SK-N-SH (cell line): Measurements from ENCODE around the gene KIF25. TPM values are rescaled to one million over a fixed set of nuclear protein-coding genes. Genes with fewer than 3 reads are reported as not detected.

Experiments
- CTCF ChIA-PET: fragments of 300-600, 350-600 bp; formaldehyde crosslinking; extraction: SDS; loops from one replicate; lab custom pipeline; 2021; lab: Yijun Ruan, JAX
- POLR2A ChIA-PET: fragments of 350-600 bp; sonication (Branson Sonifier 250); formaldehyde crosslinking; extraction: SDS; loops from one replicate; lab custom pipeline; 2020; ENCODE audit warnings: antibody characterized with exemption, inconsistent platforms; lab: Yijun Ruan, JAX
- DNase-seq: peaks from one replicate; pipeline ENCODE4 v3.0.0; 2012
- H2AFZ ChIP-seq: fragments of 200-600 bp; sonication (generic); 2 replicates; pipeline ENCODE4 v1.8.1; 2016; ENCODE audit warnings: antibody characterized with exemption, mild to moderate bottlenecking, low read depth
- H3F3A ChIP-seq: fragments of 200-600 bp; sonication (generic); replicated peaks from 2 replicates; pipeline ENCODE3; 2016; ENCODE audit warnings: antibody characterized with exemption, mild to moderate bottlenecking; ENCODE audit not compliant: insufficient read depth
- H3K27ac ChIP-seq, 2 experiments: fragments of 200-500 bp in 1 of 2; fragments of 200-600 bp in 1 of 2; sonication (Bioruptor generic) in 1 of 2; sonication (generic), shearing (Covaris generic) in 1 of 2; 2 replicates each; pipeline versions ENCODE4 v1.5.1 to v1.6.1; 2014 to 2016; ENCODE audit warnings: low read depth in 2 of 2, inconsistent platforms in 1 of 2, low read length in 1 of 2, mild to moderate bottlenecking in 1 of 2, mixed read lengths in 1 of 2
- H3K27me3 ChIP-seq: fragments of 200-600 bp; sonication (generic), shearing (Covaris generic); 2 replicates; pipeline ENCODE4 v1.6.1; 2016; ENCODE audit warnings: mixed run types; ENCODE audit not compliant: insufficient read depth
- H3K36me3 ChIP-seq, 2 experiments: fragments of 200-500 bp in 1 of 2; fragments of 200-600 bp in 1 of 2; sonication (Bioruptor generic) in 1 of 2; sonication (generic) in 1 of 2; replicated peaks in 1 of 2; 2 replicates each; pipeline versions ENCODE3 to v1.5.1; 2014 to 2016; ENCODE audit warnings: low read length in 1 of 2, mild to moderate bottlenecking in 1 of 2; ENCODE audit not compliant: insufficient read depth in 2 of 2, control insufficient read depth in 1 of 2
- H3K4me1 ChIP-seq, 2 experiments: fragments of 200-500 bp in 1 of 2; fragments of 200-600 bp in 1 of 2; sonication (Bioruptor generic) in 1 of 2; sonication (generic), shearing (Covaris generic) in 1 of 2; 2 replicates each; pipeline versions ENCODE4 v1.5.1 to v1.6.1; 2014 to 2016; ENCODE audit warnings: low read depth in 1 of 2, low read length in 1 of 2, mixed run types in 1 of 2; ENCODE audit not compliant: insufficient read depth in 2 of 2, control insufficient read depth in 1 of 2
- H3K4me2 ChIP-seq: fragments of 200-600 bp; sonication (generic), shearing (Covaris generic); 2 replicates; pipeline ENCODE4 v1.6.1; 2017; ENCODE audit warnings: mixed run types
- H3K4me3 ChIP-seq, 2 experiments: fragments of 200-500 bp in 1 of 2; fragments of 200-600 bp in 1 of 2; sonication (Bioruptor generic) in 1 of 2; sonication (generic), shearing (Covaris generic) in 1 of 2; 2 replicates each; pipeline versions ENCODE4 v1.5.1 to v1.8.1; 2014 to 2016; ENCODE audit warnings: low read depth in 2 of 2, inconsistent platforms in 1 of 2, low read length in 1 of 2, mild to moderate bottlenecking in 1 of 2, mixed read lengths in 1 of 2, moderate library complexity in 1 of 2
- H3K79me2 ChIP-seq: fragments of 200-600 bp; sonication (generic); 2 replicates; pipeline ENCODE4 v1.8.1; 2017; ENCODE audit warnings: mild to moderate bottlenecking; ENCODE audit not compliant: insufficient read depth
- H3K9ac ChIP-seq: fragments of 200-600 bp; sonication (generic); 2 replicates; pipeline ENCODE4 v1.6.1; 2017; ENCODE audit warnings: mixed run types
- H3K9me2 ChIP-seq: fragments of 200-600 bp; sonication (generic); 2 replicates; pipeline ENCODE4 v1.6.1; 2017; ENCODE audit warnings: mixed run types
- H3K9me3 ChIP-seq: fragments of 200-600 bp; sonication (generic); 2 replicates; pipeline ENCODE4 v1.6.1; 2017; ENCODE audit warnings: mixed run types, mild to moderate bottlenecking, moderate library complexity
- H4K20me1 ChIP-seq: fragments of 200-600 bp; sonication (generic); 2 replicates; pipeline ENCODE4 v1.6.1; 2017; ENCODE audit warnings: mild to moderate bottlenecking, mixed run types; ENCODE audit not compliant: insufficient read depth
- ELF1 ChIP-seq: IDR thresholded peaks from 2 replicates; pipeline ENCODE4 v1.4.0; 2012
- EP300 ChIP-seq, 2 experiments: IDR thresholded peaks; 2 replicates each; pipeline versions ENCODE4 v1.4.0 to v1.6.1; 2012; ENCODE audit warnings: borderline replicate concordance in 1 of 2, low read depth in 1 of 2, low read length in 1 of 2
- EZH2phosphoT487 ChIP-seq: fragments of 200-600 bp; sonication (generic); IDR thresholded peaks from 2 replicates; pipeline ENCODE4 v1.6.1; 2017; ENCODE audit warnings: low read depth, mixed run types, mild to moderate bottlenecking, antibody characterized with exemption, moderate library complexity, borderline replicate concordance
- FOSL2 ChIP-seq: IDR thresholded peaks from 2 replicates; pipeline ENCODE4 v1.4.0; 2012; ENCODE audit warnings: low read depth, mild to moderate bottlenecking, moderate library complexity, borderline replicate concordance
- GABPA ChIP-seq: IDR thresholded peaks from 2 replicates; pipeline ENCODE4 v1.4.0; 2012; ENCODE audit warnings: low read depth, mild to moderate bottlenecking
- MEF2A ChIP-seq: IDR thresholded peaks from 2 replicates; pipeline ENCODE4 v1.4.0; 2012; ENCODE audit warnings: low read depth, borderline replicate concordance
- MXI1 ChIP-seq: IDR thresholded peaks from 2 replicates; pipeline ENCODE4 v1.6.1; 2012; ENCODE audit warnings: mild to moderate bottlenecking, low read depth, low read length, improper control_type of control experiment
- NFIC ChIP-seq: IDR thresholded peaks from 2 replicates; pipeline ENCODE4 v1.4.0; 2012; ENCODE audit warnings: borderline replicate concordance
- NRF1 ChIP-seq: IDR thresholded peaks from 2 replicates; pipeline ENCODE4 v1.6.1; 2012; ENCODE audit warnings: low read depth, mild to moderate bottlenecking, low read length
- POLR2AphosphoS5 ChIP-seq: IDR thresholded peaks from 2 replicates; pipeline ENCODE4 v1.6.1; 2012; ENCODE audit warnings: low read depth, low read length
- RCOR1 ChIP-seq: fragments of 150-350 bp; IDR thresholded peaks from 2 replicates; pipeline ENCODE4 v1.6.1; 2017; ENCODE audit warnings: antibody characterized with exemption, low read length
- RXRA ChIP-seq: IDR thresholded peaks from 2 replicates; pipeline ENCODE4 v1.4.0; 2012; ENCODE audit warnings: low read depth, mild to moderate bottlenecking, borderline replicate concordance
- SIN3A ChIP-seq: IDR thresholded peaks from 2 replicates; pipeline ENCODE4 v1.6.1; 2012; ENCODE audit warnings: low read depth, mild to moderate bottlenecking, low read length, moderate library complexity, borderline replicate concordance
- SMC3 ChIP-seq: IDR thresholded peaks from 2 replicates; pipeline ENCODE4 v1.6.1; 2012; ENCODE audit warnings: low read depth, low read length, improper control_type of control experiment
- TAF1 ChIP-seq: IDR thresholded peaks from 2 replicates; pipeline ENCODE4 v1.6.1; 2012; ENCODE audit warnings: low read depth, mild to moderate bottlenecking, low read length, moderate library complexity, borderline replicate concordance
- TCF12 ChIP-seq: IDR thresholded peaks from 2 replicates; pipeline ENCODE4 v1.4.0; 2012
- WGBS: methylation state at CpG from one replicate; pipeline ENCODE4 v1.1.6; 2017; ENCODE audit warnings: low lambda C conversion rate; 5-methylcytosine and 5-hydroxymethylcytosine counted together
- polyA plus RNA-seq, 3 experiments: library from polyadenylated mRNA; depleted of rRNA; stranded (reverse); fragments of >200 nt; gene quantifications; 2 replicates each; pipeline ENCODE4 v1.2.3, GENCODE V29; 2012
- TF ChIP-seq, protein P1 (sequence below): IDR thresholded peaks from 2 replicates; pipeline ENCODE4 v1.6.1; 2012; ENCODE audit warnings: mild to moderate bottlenecking, low read depth, low read length, moderate library complexity
- TF ChIP-seq, protein P2 (sequence below): IDR thresholded peaks from 2 replicates; pipeline ENCODE4 v1.4.0; 2012; ENCODE audit warnings: low read depth, borderline replicate concordance

KIF25 gene
- polyA plus RNA-seq, 1 of the 3 experiments (the other 2 are of a cell fraction), result not detected

DNA sequence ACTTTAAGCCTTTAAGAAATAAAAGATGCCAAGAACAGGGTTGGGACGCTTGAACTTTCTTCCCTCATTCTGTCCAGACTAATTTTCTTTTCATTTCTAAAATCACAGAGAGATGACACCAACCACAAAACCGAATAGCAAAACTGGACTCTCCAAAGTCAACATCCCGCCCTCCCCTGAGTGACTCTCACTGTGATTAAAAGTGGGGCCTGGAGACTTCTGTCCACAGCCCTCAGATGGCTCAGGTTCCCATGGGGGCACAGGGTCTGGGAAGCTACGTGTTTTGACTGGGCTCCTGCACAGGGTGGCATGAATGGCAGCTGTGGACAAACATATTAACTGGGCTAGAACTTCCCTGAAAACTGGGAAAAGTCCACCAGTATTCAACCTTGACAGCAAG is 75.3 kb downstream of the KIF25 start (continued):
- TF ChIP-seq, protein P1, sequence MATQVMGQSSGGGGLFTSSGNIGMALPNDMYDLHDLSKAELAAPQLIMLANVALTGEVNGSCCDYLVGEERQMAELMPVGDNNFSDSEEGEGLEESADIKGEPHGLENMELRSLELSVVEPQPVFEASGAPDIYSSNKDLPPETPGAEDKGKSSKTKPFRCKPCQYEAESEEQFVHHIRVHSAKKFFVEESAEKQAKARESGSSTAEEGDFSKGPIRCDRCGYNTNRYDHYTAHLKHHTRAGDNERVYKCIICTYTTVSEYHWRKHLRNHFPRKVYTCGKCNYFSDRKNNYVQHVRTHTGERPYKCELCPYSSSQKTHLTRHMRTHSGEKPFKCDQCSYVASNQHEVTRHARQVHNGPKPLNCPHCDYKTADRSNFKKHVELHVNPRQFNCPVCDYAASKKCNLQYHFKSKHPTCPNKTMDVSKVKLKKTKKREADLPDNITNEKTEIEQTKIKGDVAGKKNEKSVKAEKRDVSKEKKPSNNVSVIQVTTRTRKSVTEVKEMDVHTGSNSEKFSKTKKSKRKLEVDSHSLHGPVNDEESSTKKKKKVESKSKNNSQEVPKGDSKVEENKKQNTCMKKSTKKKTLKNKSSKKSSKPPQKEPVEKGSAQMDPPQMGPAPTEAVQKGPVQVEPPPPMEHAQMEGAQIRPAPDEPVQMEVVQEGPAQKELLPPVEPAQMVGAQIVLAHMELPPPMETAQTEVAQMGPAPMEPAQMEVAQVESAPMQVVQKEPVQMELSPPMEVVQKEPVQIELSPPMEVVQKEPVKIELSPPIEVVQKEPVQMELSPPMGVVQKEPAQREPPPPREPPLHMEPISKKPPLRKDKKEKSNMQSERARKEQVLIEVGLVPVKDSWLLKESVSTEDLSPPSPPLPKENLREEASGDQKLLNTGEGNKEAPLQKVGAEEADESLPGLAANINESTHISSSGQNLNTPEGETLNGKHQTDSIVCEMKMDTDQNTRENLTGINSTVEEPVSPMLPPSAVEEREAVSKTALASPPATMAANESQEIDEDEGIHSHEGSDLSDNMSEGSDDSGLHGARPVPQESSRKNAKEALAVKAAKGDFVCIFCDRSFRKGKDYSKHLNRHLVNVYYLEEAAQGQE, result no peak
- no peak for TF ChIP-seq TAF1

DNA sequence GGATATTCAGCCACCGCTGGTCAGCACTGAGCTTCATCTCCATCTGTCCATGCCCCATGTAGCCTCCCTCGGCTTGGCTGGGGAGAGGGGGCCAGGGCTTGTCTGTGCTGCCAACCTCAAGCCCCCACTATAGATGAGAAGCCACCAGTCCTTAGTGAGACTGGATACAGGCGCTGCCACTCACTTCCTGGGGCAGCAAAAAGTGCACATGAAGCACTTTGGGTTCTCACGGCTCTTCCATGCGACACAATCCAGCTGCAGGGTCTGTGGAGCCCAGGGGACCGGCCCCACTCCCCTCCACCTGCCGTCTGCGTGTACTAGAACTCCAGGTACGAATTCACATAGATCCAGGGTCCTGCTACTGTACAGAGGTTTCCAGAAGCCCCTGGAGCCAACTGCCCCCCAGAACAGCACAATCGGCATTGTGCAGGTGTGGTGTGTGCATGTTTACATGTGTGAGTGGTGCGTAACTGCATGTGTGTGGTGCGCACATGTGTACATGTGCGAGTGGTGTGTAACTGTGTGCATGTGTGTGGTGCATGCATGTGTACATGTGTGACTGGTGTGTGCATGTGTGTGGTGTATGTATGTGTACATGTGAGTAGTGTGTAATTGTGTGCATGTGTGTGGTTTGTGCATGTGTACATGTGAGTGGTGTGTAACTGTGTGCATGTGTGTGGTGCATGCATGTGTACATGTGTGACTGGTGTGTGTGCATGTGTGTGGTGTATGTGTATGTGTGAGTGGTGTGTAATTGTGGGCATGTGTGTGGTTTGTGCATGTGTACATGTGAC is 76.7 kb downstream of the KIF25 start:
- WGBS, result 69% methylated on average over 6 of the region's 13 CpGs
- H3K79me2 ChIP-seq, result no peaks in the 10 kb centered on the region
- ChIA-PET CTCF (no interaction called here), POLR2A (no interaction called here)
- no peaks in the 10 kb centered on the region for H3K9me2 ChIP-seq
- no peak overlapping the region for H2AFZ ChIP-seq
- H3K4me2 ChIP-seq, result no peak overlapping the region
- H3K27me3 ChIP-seq, result no peaks in the 10 kb centered on the region
- no peak overlapping the region for H3K27ac ChIP-seq
- no peaks in the 10 kb centered on the region for H3K4me1 ChIP-seq
- peaks cover 3% of the 10 kb centered on the region for H3F3A ChIP-seq
- H4K20me1 ChIP-seq, result no peaks in the 10 kb centered on the region
- H3K4me3 ChIP-seq, result no peak overlapping the region
- DNase-seq, result no peak
- no peak for TF ChIP-seq TCF12
- no peak for TF ChIP-seq SIN3A
- no peak for TF ChIP-seq NRF1
- TF ChIP-seq, protein P2, sequence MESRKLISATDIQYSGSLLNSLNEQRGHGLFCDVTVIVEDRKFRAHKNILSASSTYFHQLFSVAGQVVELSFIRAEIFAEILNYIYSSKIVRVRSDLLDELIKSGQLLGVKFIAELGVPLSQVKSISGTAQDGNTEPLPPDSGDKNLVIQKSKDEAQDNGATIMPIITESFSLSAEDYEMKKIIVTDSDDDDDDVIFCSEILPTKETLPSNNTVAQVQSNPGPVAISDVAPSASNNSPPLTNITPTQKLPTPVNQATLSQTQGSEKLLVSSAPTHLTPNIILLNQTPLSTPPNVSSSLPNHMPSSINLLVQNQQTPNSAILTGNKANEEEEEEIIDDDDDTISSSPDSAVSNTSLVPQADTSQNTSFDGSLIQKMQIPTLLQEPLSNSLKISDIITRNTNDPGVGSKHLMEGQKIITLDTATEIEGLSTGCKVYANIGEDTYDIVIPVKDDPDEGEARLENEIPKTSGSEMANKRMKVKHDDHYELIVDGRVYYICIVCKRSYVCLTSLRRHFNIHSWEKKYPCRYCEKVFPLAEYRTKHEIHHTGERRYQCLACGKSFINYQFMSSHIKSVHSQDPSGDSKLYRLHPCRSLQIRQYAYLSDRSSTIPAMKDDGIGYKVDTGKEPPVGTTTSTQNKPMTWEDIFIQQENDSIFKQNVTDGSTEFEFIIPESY, result no peak
- no peak for TF ChIP-seq FOSL2
- no peak for TF ChIP-seq MXI1
- no peak for TF ChIP-seq RXRA
- no peak for TF ChIP-seq EZH2phosphoT487
- no peak for TF ChIP-seq ELF1
- TF ChIP-seq NFIC, result no peak
- no peak for TF ChIP-seq POLR2AphosphoS5
- no peak for TF ChIP-seq SMC3
- no peak for TF ChIP-seq TAF1
- TF ChIP-seq RCOR1, result no peak
- TF ChIP-seq EP300 (IDR thresholded peaks at IDR 0.05; ENCODE audit: borderline replicate concordance in 1 of 2, low read depth in 1 of 2, low read length in 1 of 2), result no peak
- no peak for TF ChIP-seq MEF2A
- TF ChIP-seq GABPA, result no peak
- H3K36me3 ChIP-seq, result no peaks in the 10 kb centered on the region
- H3K9ac ChIP-seq, result no peak overlapping the region
- no peaks in the 10 kb centered on the region for H3K9me3 ChIP-seq
